ENCODE results near the gene CLSTN2. TPM values are rescaled to one million over a fixed set of nuclear protein-coding genes. Genes with fewer than 3 reads are reported as not detected.

The CLSTN2 gene
- total and polyA plus RNA-seq, 4 donors = 0.09 to 2.2 (median 0.55) TPM

- TF ChIP-seq GABPA (IDR thresholded peaks at IDR 0.05 in 1 of 2, conservative IDR thresholded peaks at IDR 0.05 in 1 of 2) = no peak
- no peak for TF ChIP-seq JUND (IDR thresholded peaks at IDR 0.05)
- TF ChIP-seq FOXA2 (IDR thresholded peaks at IDR 0.05) = no peak
- H3K27ac ChIP-seq (ENCODE audit: low read depth in 1 of 2, low read length in 2 of 2) = no peak overlapping the region
- H3K4me3 ChIP-seq (ENCODE audit: low read depth in 1 of 3, low read length in 3 of 3) = no peak overlapping the region
- H3K9me3 ChIP-seq (ENCODE audit: control insufficient read depth in 4 of 4, low read length in 3 of 4) = no peaks in the 10 kb centered on the region
- H3K36me3 ChIP-seq (ENCODE audit: control insufficient read depth in 4 of 4, insufficient read depth in 3 of 4, low read depth in 1 of 4, low read length in 3 of 4) = no peaks in the 10 kb centered on the region
- no peak for DNase-seq (ENCODE audit: low spot score)
- peaks cover 0 to 6% (median 0%) of the 10 kb centered on the region in 4 donors for H3K27me3 ChIP-seq (ENCODE audit: control insufficient read depth in 4 of 4, insufficient read depth in 4 of 4, low read length in 3 of 4)
- H3K9ac ChIP-seq (ENCODE audit: low read depth in 1 of 2, low read length in 2 of 2) = no peak overlapping the region
- 79% methylated on average over 2 of the region's 2 CpGs for whole genome bisulfite sequencing
- no peaks in the 10 kb centered on the region for H3K4me1 ChIP-seq (ENCODE audit: control insufficient read depth in 4 of 4, insufficient read depth in 4 of 4, low read length in 3 of 4)
Measured at GRCh38 chr3:140298569-140299070, 363.6 kb downstream of the CLSTN2 start.

- Histone ChIP-seq H3K9ac (ENCODE audit: low read depth in 1 of 2, low read length in 2 of 2) (no peak overlapping the region), H3K27ac (ENCODE audit: low read depth in 1 of 2, low read length in 2 of 2) (no peak overlapping the region), H3K4me1 (ENCODE audit: control insufficient read depth in 4 of 4, insufficient read depth in 4 of 4, low read length in 3 of 4) (no peaks in the 10 kb centered on the region), H3K9me3 (ENCODE audit: control insufficient read depth in 4 of 4, low read length in 3 of 4) (no peaks in the 10 kb centered on the region), H3K4me3 (ENCODE audit: low read depth in 1 of 3, low read length in 3 of 3) (no peak overlapping the region), H3K27me3 (ENCODE audit: control insufficient read depth in 4 of 4, insufficient read depth in 4 of 4, low read length in 3 of 4) (peaks cover 0 to under 1% (median 0%) of the 10 kb centered on the region in 4 donors), H3K36me3 (ENCODE audit: control insufficient read depth in 4 of 4, insufficient read depth in 3 of 4, low read depth in 1 of 4, low read length in 3 of 4) (no peaks in the 10 kb centered on the region)
- TF ChIP-seq GABPA (IDR thresholded peaks at IDR 0.05 in 1 of 2, conservative IDR thresholded peaks at IDR 0.05 in 1 of 2) (no peak), YY1 (IDR thresholded peaks at IDR 0.05) (no peak), ATF3 (IDR thresholded peaks at IDR 0.05) (no peak), RXRA (IDR thresholded peaks at IDR 0.05) (no peak)
- WGBS = 86% methylated on average over 2 of the region's 2 CpGs
- DNase-seq (ENCODE audit: low spot score) = no peak
Measured at GRCh38 chr3:140303875-140304274, 368.9 kb downstream of the CLSTN2 start.

- no peaks in the 10 kb centered on the region for H3K4me1 ChIP-seq (ENCODE audit: control insufficient read depth in 4 of 4, insufficient read depth in 4 of 4, low read length in 3 of 4)
- H3K36me3 ChIP-seq (ENCODE audit: control insufficient read depth in 4 of 4, insufficient read depth in 3 of 4, low read depth in 1 of 4, low read length in 3 of 4) = no peaks in the 10 kb centered on the region
- no peaks in the 10 kb centered on the region for H3K27me3 ChIP-seq (ENCODE audit: control insufficient read depth in 4 of 4, insufficient read depth in 4 of 4, low read length in 3 of 4)
- H3K4me3 ChIP-seq (ENCODE audit: low read depth in 1 of 3, low read length in 3 of 3) = no peak overlapping the region
- no peak for DNase-seq (ENCODE audit: low spot score)
- H3K9ac ChIP-seq (ENCODE audit: low read depth in 1 of 2, low read length in 2 of 2) = no peak overlapping the region
- no peak for TF ChIP-seq FOXA1 (IDR thresholded peaks at IDR 0.05)
- TF ChIP-seq FOXA2 (IDR thresholded peaks at IDR 0.05) = no peak
- TF ChIP-seq SP1 (IDR thresholded peaks at IDR 0.05) = no peak
- TF ChIP-seq ZBTB33 (IDR thresholded peaks at IDR 0.05) = no peak
- no peak for TF ChIP-seq RXRA (IDR thresholded peaks at IDR 0.05)
- TF ChIP-seq REST (IDR thresholded peaks at IDR 0.05) = no peak
- TF ChIP-seq HNF4G (IDR thresholded peaks at IDR 0.05) = no peak
- no peak for TF ChIP-seq ATF3 (IDR thresholded peaks at IDR 0.05)
- no peak for TF ChIP-seq JUND (IDR thresholded peaks at IDR 0.05)
- no peak for TF ChIP-seq NR2F2 (IDR thresholded peaks at IDR 0.05)
- H3K27ac ChIP-seq (ENCODE audit: low read depth in 1 of 2, low read length in 2 of 2) = no peak overlapping the region
- no peaks in the 10 kb centered on the region for H3K9me3 ChIP-seq (ENCODE audit: control insufficient read depth in 4 of 4, low read length in 3 of 4)
- WGBS = 82% methylated on average over 2 of the region's 2 CpGs
Measured at GRCh38 chr3:140308535-140308934, 373.6 kb downstream of the CLSTN2 start.
